ENCODE measurements around the gene TNNT1. TPM values are rescaled to one million over a fixed set of nuclear protein-coding genes. Genes with fewer than 3 reads are reported as not detected.
"Not testable (repeated sequence)": the region's sequence is repeated elsewhere in the genome, so short reads cannot be mapped to it uniquely, and the experiment has no call there.

The TNNT1 gene
- total and polyA plus RNA-seq, 12 donors = 0.36 to 11.1 (median 0.90) TPM; not detected in 4

- Histone ChIP-seq H3K27me3 (peaks cover 42% of the 10 kb centered on the region), H3K9me3 (replicated peaks in 1 of 3) (no peaks in the 10 kb centered on the region), H3K4me1 (replicated peaks in 1 of 2) (peaks cover 3 to 7% of the 10 kb centered on the region in 2 donors), H3K27ac (no peak overlapping the region), H3K4me3 (peak overlapping the region in 1 of 4 donors; percentile 52), H3K36me3 (replicated peaks in 1 of 2) (no peaks in the 10 kb centered on the region)
- 10 to 17% (median 15%) methylated on average over 6 to 12 of the region's 12 CpGs for WGBS, 4 donors
- no peak for DNase-seq
- intact Hi-C loops (cut with DNase I) = no loop called here
- no peak for TF ChIP-seq CTCF (IDR thresholded peaks at IDR 0.05)
Measured at GRCh38 chr19:55172741-55173140, 23.7 kb upstream of the TNNT1 start.

GRCh38 chr19:55172318-55172717, 23.3 kb upstream of the TNNT1 start:
- intact Hi-C loops (cut with DNase I); H3K36me3 ChIP-seq (replicated peaks in 1 of 2); H3K4me3 ChIP-seq; H3K27ac ChIP-seq; H3K4me1 ChIP-seq (replicated peaks in 1 of 2); H3K9me3 ChIP-seq (replicated peaks in 1 of 3); DNase-seq: not testable (repeated sequence)
- H3K27me3 ChIP-seq = peaks cover 42% of the 10 kb centered on the region
- WGBS, 4 donors = 55 to 65% (median 58%) methylated on average over 9 of the region's 9 CpGs

GRCh38 chr19:55171440-55171839, 22.4 kb upstream of the TNNT1 start:
- Histone ChIP-seq H3K4me1 (replicated peaks in 1 of 2) (peaks cover 3 to 12% of the 10 kb centered on the region in 2 donors), H3K4me3 (no peak overlapping the region), H3K27me3 (peaks cover 37% of the 10 kb centered on the region), H3K27ac (no peak overlapping the region), H3K9me3 (replicated peaks in 1 of 3) (no peaks in the 10 kb centered on the region), H3K36me3 (replicated peaks in 1 of 2) (no peaks in the 10 kb centered on the region)
- 73 to 82% (median 80%) methylated on average over 5 of the region's 5 CpGs for WGBS, 4 donors
- intact Hi-C loops (cut with DNase I) = no loop called here
- TF ChIP-seq POLR2A (IDR thresholded peaks at IDR 0.05) (no peak), CTCF (IDR thresholded peaks at IDR 0.05) (no peak)
- DNase-seq = no peak

- DNase-seq = no peak
- H3K36me3 ChIP-seq (replicated peaks in 1 of 2) = no peaks in the 10 kb centered on the region
- intact Hi-C loops (cut with DNase I) = no loop called here
- H3K9me3 ChIP-seq (replicated peaks in 1 of 3) = no peaks in the 10 kb centered on the region
- H3K27ac ChIP-seq = no peak overlapping the region
- peaks cover 3 to 16% of the 10 kb centered on the region in 2 donors for H3K4me1 ChIP-seq (replicated peaks in 1 of 2)
- H3K27me3 ChIP-seq = peaks cover 15% of the 10 kb centered on the region
- TF ChIP-seq POLR2A (IDR thresholded peaks at IDR 0.05) (no peak), CTCF (IDR thresholded peaks at IDR 0.05) (no peak)
- no peak overlapping the region for H3K4me3 ChIP-seq
- WGBS, 4 donors = 57 to 77% (median 67%) methylated on average over 4 of the region's 4 CpGs
Measured at GRCh38 chr19:55169136-55169535, 20.1 kb upstream of the TNNT1 start.

GRCh38 chr19:55166530-55167268, 17.7 kb upstream of the TNNT1 start, which contains the start of gene DNAAF3:
DNAAF3 (minus strand) TSS chr19:55166613; CDS start chr19:55166413, 200 bp downstream.
- peak; percentile 97 to 99 (median 98) for DNase-seq
- H3K9me3 ChIP-seq (replicated peaks in 1 of 3) = no peaks in the 10 kb centered on the region
- peaks cover 0 to 10% of the 10 kb centered on the region in 2 donors for H3K4me1 ChIP-seq (replicated peaks in 1 of 2)
- intact Hi-C loops (cut with DNase I) = no loop called here
- peak within 1 kb of the TSS in 1 of 5 donors; percentile 67 for H3K27ac ChIP-seq
- peak within 1 kb of the TSS in 2 of 4 donors; percentile 31 to 66 for H3K4me3 ChIP-seq
- H3K27me3 ChIP-seq = peaks cover 25% of the 10 kb centered on the region
- H3K36me3 ChIP-seq (replicated peaks in 1 of 2) = no peaks in the 10 kb centered on the region
- TF ChIP-seq POLR2A (IDR thresholded peaks at IDR 0.05) (no peak), CTCF (IDR thresholded peaks at IDR 0.05) (no peak)
- WGBS, 4 donors = 1 to 2% (median 1%) methylated on average over 25 to 33 of the region's 33 CpGs

All from adrenal gland (tissue), 12 donors.